Limb (tissue), 2 donors: ENCODE measurements around the gene PRPF4.
"Not testable (repeated sequence)": the region's sequence is repeated elsewhere in the genome, so short reads cannot be mapped to it uniquely, and the experiment has no call there.

Experiments used
- DNase-seq, 2 donors: peaks; one replicate each; pipeline ENCODE4 v3.0.0-alpha.2; 2016; ENCODE audit errors: extremely low spot score in 2 of 2

The PRPF4 gene

DNA sequence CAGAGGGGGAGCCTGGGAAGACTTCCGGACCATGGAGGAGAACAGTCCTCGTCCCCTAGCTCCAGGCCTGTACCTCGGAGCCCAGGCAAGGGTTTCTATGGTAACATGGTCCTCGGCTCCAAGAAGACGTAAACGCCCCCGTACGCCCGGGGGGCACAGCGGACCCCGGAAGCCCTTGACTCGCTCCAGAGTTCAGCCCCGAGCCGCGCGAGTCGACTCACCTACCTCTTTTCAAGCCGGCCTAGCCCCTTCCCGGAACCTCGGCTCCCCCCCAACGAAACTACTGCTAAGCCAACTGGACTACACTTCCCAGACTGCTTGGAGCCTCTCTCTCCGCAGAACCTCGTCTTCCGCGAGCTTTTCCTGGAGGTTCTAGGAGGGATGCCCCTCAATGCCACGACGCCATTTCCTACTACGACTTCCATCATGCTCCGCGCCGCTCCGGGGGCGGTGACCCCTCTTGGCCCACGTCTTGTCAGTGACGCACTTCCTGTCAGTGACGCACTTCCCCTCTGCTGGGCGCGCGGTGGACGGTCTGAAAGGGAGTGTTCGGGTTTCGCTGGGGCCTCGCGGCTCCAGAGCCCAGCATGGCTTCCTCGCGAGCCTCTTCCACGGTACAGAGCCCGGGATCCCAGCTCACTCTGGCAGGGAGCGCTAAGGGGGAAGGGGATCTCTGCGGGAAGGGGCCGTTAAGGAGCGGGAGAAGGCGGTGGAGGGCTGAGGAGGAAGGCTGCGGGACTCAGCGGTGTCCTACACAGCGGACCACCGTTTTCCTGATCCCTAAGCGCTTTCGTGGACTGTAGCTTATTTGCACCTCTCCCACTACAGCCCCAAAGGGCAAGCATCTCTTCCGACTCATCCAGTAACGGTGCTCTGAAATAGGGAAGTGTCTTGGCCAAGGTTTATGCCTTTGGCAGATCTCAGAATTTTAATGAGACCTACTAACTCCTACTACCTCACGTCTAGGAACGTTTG is at the start of gene PRPF4, which contains the start of gene CDC26:
Gene PRPF4, plus strand, starts transcription at position 502 of the 975 bp plus-strand sequence. Its CDS starts 86 bp downstream, at position 588.
Gene CDC26, minus strand, starts transcription at position 416 of the 975 bp plus-strand sequence. CDS start 3,065 bp downstream, outside the sequence.
- DNase-seq: peak; percentile 98 to 99

- DNase-seq: no peak
These were observed 48.0 kb upstream of the PRPF4 start for GRCh38 chr9:113227436-113227835.

DNA sequence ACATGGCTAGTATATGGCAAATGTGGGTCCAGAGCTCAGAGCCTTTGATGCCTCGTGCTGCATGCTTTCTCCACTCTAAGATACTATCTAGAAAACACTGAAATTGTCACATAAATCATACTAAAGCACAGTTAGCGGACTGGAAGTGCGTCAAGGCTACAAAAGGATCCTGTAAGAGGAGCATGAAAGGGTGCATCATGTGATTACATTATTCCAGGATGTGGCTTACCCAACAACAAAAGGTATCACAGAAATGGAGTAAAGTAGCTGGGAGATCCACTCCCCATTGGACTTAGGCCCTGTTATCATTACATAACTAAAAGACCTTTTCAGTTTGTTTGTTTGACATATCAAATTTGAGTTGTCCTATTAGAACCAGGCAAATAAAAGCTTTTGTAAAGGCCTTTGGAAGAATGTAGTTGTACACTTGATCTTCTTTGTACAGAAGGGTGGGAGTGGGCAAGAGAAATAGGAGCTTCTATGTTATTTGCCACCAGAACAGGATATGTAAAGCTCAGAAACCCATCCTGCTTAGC is 47.3 kb upstream of the PRPF4 start:
- DNase-seq: no peak

DNA sequence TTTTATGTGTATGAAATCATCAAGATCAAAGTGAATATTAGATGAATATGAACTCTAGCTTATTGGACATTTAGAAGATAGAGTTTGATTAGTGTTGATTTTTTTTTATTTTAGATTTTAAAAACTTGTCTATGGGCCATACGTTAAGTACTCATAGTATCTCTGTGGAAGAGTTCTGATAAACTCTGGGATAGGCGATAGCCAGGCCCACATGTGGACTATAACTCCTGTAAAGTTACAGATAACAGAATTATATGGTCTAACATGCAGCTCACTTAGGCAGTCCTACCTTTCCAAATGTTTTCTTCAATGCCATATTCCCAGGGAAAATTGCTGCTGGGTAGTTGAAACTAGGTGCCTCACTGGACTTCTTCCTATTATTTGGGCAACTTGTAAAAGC is 43.8 kb upstream of the PRPF4 start:
- no peak for DNase-seq

DNA sequence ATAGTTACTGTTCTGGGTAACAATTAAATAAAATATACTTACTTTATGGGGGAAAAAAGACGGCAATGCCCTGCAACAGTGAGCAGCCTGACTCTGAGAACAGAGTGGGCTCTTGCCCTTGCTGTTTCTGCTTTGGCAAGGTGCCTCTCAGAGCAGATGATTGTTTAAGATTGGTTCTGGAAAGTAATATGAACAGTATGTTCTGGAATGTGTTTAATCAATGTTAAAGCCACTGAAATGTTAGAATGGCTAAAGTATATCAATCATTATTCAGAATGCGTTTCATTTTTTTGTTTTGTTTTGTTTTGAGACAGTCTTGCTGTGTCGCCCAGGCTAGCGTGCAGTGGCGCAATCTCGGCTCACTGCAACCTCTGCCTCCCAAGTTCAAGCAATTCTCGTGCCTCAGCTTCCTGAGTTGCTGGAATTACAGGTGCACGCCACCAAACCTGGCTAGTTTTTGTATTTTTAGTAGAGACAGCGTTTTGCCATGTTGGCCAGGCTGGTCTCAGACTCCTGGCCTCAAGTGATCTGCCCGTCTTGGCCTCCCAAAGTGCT is 39.7 kb upstream of the PRPF4 start:
- DNase-seq: not testable (repeated sequence)

DNA sequence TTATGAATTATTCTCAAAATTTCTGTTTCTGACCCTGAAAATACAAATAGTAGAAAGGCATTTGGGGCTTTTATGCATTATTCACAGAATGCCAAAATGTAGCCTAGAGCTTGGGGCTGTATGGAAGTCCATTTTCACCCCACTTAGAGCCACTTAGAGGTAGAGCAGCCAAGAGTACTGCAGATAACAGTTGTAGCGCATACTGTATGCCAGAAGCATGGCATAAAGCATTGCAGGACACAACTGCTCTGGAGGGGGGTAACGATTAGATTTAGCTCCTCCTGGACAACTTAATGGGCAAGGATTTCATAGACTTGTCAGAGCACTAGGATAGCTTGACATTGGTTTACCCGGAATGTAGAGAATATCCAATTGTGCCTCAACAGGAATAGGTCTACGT is 38.4 kb upstream of the PRPF4 start:
- DNase-seq: no peak

- no peak for DNase-seq
These were observed 37.1 kb upstream of the PRPF4 start for GRCh38 chr9:113238202-113238858.

DNA sequence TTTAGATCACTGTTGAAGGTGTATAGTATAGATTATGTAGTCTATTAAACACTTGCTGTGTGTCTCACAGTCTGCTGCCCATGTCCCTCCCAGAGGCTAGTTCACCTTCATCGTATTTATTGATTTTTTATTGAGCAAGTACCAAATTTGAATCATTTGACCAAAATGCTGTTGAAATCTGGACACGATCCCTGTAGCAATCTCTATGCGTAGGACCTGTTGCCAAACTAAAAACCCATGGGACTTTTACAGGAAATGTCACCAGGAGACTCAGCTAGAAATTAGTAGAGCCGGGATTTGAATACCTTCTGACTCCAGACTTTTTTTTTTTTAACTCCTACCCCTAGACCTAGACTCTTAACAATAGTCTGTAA is 36.6 kb upstream of the PRPF4 start:
- DNase-seq: no peak

DNA sequence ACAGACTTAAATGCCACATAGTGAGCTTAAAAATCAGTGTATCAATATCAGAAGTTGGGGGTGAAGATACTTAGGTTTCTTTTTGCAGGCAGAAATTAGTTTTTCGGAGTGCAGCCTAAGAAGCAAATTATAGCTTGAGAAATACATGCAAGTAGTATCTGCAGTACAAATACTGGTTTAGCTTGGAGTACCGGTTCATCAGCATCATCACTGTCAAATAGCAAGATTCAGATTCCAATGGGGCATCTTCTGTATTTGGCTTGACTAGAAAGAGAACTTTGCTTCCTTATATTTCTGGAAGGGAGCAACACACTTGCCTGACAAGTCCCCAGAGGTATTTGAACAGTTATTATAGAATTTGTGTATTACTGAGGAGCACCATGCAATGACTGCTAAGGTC is 34.3 kb upstream of the PRPF4 start:
- no peak for DNase-seq

DNA sequence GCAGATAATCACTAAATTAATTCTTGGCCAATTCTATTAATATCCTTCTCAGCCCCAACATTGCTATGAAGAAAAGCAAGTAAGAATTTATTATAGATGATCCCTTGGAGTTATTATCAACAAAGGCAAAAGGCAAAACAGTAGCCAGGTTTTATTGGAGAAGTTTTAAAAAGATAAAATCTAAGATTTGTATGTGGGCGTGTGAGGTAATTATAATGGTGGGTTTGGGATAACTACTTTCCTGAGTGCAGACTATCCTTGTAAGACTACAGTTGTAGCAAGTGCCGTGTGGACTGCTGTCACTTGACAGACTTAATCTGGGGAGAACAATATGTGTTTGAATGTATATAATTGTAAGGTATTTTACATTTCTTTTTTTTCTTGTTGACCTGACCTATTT is 30.9 kb upstream of the PRPF4 start:
- no peak for DNase-seq

DNA sequence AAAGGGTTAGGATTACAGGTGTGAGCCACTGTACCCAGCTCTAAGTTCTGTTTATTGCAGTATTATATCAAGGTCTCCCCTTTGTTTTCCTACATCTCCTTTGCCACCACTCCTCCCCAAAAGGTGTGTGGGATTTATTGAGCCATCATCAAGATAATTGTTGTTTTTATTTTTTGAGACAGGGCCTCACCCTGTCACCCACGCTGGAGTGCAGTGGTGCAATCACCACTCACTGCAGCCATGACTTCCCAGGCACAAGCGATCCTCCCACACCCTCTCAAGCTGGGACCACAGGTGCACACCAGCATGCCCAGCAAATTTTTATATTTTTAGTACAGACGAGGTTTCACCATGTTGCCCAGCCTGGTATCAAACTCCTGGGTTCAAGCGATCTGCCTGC is 29.6 kb upstream of the PRPF4 start:
- no peak for DNase-seq

- no peak for DNase-seq
These were observed 28.5 kb upstream of the PRPF4 start for GRCh38 chr9:113246928-113247327.

GRCh38 chr9:113247640-113248039 is 27.8 kb upstream of the PRPF4 start:
- DNase-seq: no peak

- DNase-seq: not testable (repeated sequence)
These were observed 25.8 kb upstream of the PRPF4 start for GRCh38 chr9:113249661-113250060.

GRCh38 chr9:113250807-113251206 is 24.7 kb upstream of the PRPF4 start:
- no peak for DNase-seq

GRCh38 chr9:113254991-113255390 is 20.5 kb upstream of the PRPF4 start:
- no peak for DNase-seq

- DNase-seq: no peak
These were observed 20.0 kb upstream of the PRPF4 start for GRCh38 chr9:113255438-113255837.

DNA sequence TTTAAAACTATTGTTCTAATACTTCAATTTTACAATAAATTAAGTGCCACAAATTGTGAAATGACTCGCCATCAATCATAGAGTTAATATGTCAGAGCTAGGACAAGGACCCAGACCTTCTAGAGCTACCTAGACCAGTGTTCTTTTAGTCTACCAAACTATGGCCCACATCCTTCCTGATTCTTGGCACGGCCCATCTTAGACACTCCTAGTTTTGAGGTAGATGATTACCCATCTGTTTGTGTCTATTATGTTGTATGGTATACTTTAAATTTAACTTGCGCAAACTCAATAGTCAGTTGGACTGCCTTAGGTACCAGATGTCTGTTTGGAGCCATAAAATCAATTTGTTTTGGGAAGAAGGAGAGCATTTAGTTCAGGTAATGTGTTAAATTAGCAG is 17.6 kb upstream of the PRPF4 start:
- no peak for DNase-seq

DNA sequence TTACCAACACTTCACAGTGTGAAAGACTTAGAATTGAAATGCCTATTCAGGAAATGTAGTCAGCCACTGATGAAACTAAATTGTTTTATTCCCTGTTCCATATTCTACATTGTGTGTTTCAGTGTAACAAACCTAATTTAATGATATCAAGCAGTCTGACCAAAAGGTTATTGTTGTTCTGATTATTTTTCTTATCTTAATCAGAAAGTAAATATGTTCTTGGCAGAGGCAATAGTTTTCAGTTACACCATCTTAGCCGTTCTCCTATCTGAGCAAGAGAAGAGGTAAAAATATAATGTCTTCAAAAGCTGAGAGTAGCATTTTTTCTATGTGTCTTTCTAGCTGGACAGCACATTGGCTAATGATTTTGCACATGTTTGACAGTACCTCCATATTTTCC is 17.2 kb upstream of the PRPF4 start:
- no peak for DNase-seq

- no peak for DNase-seq
These were observed 13.4 kb upstream of the PRPF4 start for GRCh38 chr9:113261917-113262671.

- DNase-seq: no peak
These were observed 9.3 kb upstream of the PRPF4 start for GRCh38 chr9:113266174-113266573.
